ENCODE measurements around the gene RERE.

- TF ChIP-seq CTCF (conservative IDR thresholded peaks at IDR 0.05) (no peak), EZH2 (IDR thresholded peaks at IDR 0.05; ENCODE audit: low read depth) (no peak)
These were observed 321.5 kb downstream of the RERE start for GRCh38 chr1:8495928-8496401.

Data from PC-9 (cell line).